ENCODE data around the gene DNAJC5. TPM values are rescaled to one million over a fixed set of nuclear protein-coding genes. Genes with fewer than 3 reads are reported as not detected.
A peak's percentile ranks its signal among the peaks of the same experiment; 100 is the strongest.
"Not testable (repeated sequence)": the region's sequence is repeated elsewhere in the genome, so short reads cannot be mapped to it uniquely, and the experiment has no call there.

The DNAJC5 gene
- total RNA-seq, 2 donors from 2014 or later, result 67.6 to 89.1 TPM

DNA sequence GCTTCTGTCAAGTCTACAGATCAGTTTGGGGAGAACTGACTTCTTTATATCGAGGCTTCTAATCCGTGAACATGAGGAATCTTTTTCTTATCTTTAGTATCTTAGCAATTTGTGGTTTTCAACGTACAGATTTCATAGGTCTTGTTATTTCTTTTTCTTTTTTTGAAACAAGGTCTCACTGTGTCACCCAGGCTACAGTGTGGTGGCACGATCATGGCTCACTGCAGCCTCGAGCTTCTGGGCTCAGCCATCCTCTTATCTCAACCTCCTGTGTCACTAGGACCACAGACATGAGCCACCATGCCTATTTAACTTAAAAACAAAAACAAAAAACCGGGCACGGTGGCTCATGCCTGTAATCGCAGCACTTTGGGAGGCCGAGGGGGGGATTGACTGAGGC lies 29.3 kb downstream of the DNAJC5 start:
- DNase-seq (ENCODE audit: low spot score) (no peak), ATAC-seq (no peak)
- no peaks in the 10 kb centered on the region for H3K9me3 Mint-ChIP-seq
- H3K27ac Mint-ChIP-seq, result peak overlapping the region; percentile 19 to 23
- no peak overlapping the region for H3K4me3 Mint-ChIP-seq
- H3K4me1 Mint-ChIP-seq (ENCODE audit: low read depth in 2 of 2), result peaks cover 6 to 11% of the 10 kb centered on the region in 2 donors
- peaks cover 10% of the 10 kb centered on the region for H3K36me3 Mint-ChIP-seq
- no peaks in the 10 kb centered on the region for H3K27me3 Mint-ChIP-seq

DNA sequence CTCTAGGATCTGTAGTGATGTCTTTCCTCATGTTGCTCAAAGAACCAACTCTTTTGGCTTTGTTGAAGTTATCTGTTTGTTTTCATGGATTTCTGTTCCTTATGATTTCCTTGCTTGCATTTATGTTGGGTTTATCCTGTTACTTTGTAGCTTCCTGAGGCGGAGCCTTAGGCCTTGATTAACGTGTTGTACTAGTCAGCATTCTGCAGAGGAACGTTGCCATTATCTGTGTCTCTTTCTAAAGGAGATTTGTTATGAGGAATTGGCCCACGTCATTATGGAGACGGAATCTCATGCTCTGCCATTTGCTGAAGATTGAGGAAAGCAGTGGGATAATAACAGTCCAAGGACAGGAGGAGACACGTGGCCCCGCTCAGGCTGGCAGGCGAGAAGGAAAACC lies 31.4 kb downstream of the DNAJC5 start:
- Mint-ChIP-seq H3K36me3 (peaks cover 10% of the 10 kb centered on the region), H3K9me3 (no peaks in the 10 kb centered on the region), H3K27me3 (no peaks in the 10 kb centered on the region), H3K4me3 (no peak overlapping the region), H3K4me1 (ENCODE audit: low read depth in 2 of 2) (peaks cover 6 to 11% of the 10 kb centered on the region in 2 donors), H3K27ac (no peak overlapping the region)
- no peak for ATAC-seq
- DNase-seq (ENCODE audit: low spot score), result no peak

DNA sequence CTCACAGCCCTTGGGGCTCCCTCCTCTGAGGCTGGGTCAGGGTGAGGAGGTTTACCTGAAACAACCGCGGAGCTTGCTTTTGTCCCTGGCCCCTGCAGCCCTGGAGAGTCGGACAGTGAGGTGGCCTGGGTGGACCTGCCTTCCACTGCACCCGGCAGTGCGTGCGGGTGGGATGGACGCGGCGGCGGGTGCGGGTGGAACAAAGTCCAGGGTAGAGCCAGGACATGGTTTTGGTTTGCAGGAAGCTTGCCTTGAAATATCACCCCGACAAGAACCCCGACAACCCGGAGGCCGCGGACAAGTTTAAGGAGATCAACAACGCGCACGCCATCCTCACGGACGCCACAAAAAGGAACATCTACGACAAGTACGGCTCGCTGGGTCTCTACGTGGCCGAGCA lies 34.1 kb downstream of the DNAJC5 start:
- no peak overlapping the region for H3K4me3 Mint-ChIP-seq
- ATAC-seq (no peak), DNase-seq (ENCODE audit: low spot score) (no peak)
- no peak overlapping the region for H3K27ac Mint-ChIP-seq
- H3K4me1 Mint-ChIP-seq (ENCODE audit: low read depth in 2 of 2), result peaks cover under 1 to 8% of the 10 kb centered on the region in 2 donors
- no peaks in the 10 kb centered on the region for H3K9me3 Mint-ChIP-seq
- H3K36me3 Mint-ChIP-seq, result peaks cover 10% of the 10 kb centered on the region
- H3K27me3 Mint-ChIP-seq, result no peaks in the 10 kb centered on the region

DNA sequence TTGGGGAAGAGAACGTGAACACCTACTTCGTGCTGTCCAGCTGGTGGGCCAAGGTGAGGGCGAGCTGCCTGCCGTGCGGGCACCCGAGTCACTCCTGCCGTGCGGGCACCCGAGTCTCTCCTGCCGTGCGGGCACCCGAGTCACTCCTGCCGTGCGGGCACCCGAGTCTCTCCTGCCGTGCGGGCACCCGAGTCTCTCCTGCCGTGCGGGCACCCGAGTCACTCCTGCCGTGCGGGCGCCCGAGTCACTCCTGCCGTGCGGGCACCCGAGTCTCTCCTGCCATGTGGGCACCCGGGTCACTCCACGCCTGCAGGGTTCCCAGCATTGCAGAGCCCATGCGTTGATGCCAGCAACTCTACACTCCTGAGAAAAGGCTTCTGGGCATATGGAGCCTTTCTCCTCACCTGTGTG lies 34.6 kb downstream of the DNAJC5 start:
- ATAC-seq; H3K27me3 Mint-ChIP-seq; H3K9me3 Mint-ChIP-seq; H3K4me1 Mint-ChIP-seq (ENCODE audit: low read depth in 2 of 2); H3K27ac Mint-ChIP-seq; H3K36me3 Mint-ChIP-seq; DNase-seq (ENCODE audit: low spot score); H3K4me3 Mint-ChIP-seq: not testable (repeated sequence)

DNA sequence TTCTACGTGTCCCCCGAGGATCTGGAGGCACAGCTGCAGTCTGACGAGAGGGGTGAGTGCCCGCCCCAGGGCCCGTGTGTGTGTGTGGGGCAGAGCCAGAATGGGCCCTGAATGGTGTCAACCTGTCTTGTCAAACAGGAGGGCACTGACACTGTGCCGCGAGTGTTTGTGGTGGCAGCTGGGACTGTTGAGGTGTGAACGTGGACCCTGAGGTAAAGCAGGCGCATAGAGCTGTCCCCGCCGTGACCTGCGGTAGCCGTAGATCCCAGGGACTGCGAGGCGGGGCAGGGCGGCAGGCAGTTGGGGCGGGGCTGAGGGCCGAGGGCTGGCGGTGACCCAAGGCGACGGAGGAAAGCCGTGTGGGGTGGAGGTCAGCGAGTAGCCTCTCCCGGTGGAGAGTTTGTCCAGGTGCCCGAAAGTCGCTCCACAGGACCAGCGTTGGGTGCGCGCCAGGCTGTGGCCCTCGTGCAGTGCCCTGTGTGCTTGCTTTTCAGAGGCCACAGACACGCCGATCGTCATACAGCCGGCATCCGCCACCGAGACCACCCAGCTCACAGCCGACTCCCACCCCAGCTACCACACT lies 36.1 kb downstream of the DNAJC5 start:
- H3K27me3 Mint-ChIP-seq, result no peaks in the 10 kb centered on the region
- H3K36me3 Mint-ChIP-seq, result peaks cover 10% of the 10 kb centered on the region

DNA sequence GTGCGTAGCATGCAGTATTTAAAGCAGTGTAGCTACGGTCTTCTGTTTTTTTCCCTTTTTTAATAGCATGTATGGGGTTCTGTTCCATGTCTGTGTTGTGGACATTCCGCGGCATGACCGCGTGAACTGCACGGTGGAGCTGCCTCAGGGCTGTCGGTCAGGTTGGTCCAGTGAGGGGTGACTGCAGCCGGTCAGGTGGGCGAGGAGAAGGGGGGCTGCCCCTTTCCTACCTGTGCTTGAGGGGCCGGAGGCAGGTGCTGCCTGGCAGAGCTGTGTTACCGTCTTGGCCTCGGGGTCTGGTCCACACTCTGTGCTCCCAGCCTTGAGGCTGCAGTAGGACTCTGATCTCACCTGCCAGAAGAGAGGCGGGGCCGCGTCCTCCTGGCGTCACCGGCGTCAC lies 36.8 kb downstream of the DNAJC5 start:
- no peak overlapping the region for H3K4me3 Mint-ChIP-seq
- DNase-seq (ENCODE audit: low spot score), result no peak
- H3K9me3 Mint-ChIP-seq, result no peaks in the 10 kb centered on the region
- ATAC-seq, result no peak
- H3K4me1 Mint-ChIP-seq (ENCODE audit: low read depth in 2 of 2), result peaks cover 0 to 13% of the 10 kb centered on the region in 2 donors
- H3K36me3 Mint-ChIP-seq, result peaks cover 10% of the 10 kb centered on the region
- H3K27me3 Mint-ChIP-seq, result no peaks in the 10 kb centered on the region
- no peak overlapping the region for H3K27ac Mint-ChIP-seq

More for the DNA sequence above, 36.1 kb downstream of the DNAJC5 start:
- Mint-ChIP-seq H3K27ac (no peak overlapping the region), H3K4me1 (ENCODE audit: low read depth in 2 of 2) (peaks cover 0 to 14% of the 10 kb centered on the region in 2 donors), H3K4me3 (no peak overlapping the region), H3K9me3 (no peaks in the 10 kb centered on the region)
- DNase-seq (ENCODE audit: low spot score), result no peak
- ATAC-seq, result no peak

DNA sequence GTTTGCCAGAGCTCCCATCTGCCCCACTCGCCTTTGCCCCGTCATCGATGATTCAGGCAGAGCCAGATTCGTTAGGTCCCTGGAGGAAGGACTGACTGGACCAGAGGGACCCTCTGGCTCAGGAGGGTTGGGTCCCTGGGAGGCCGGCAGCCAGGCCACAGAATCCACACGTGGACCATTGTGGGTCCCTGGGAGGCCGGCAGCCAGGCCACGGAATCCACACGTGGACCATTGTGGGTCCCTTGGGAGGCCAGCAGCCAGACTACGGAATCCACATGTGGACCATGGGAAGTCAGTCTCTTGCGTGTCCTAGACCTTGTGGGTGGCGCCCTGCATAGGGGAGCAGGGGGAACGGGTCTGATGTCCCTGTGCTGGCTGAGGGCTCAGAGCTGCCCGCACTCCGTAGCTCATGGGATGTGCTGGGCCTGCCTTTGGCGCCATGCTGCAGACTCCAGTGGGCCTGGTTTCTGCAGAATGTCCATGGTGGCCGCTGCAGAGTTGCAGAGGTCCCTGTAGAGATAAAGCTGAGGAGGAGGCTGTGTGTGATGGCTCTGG lies 37.8 kb downstream of the DNAJC5 start:
- H3K4me3 Mint-ChIP-seq, result no peak overlapping the region
- DNase-seq (ENCODE audit: low spot score), result no peak
- H3K27ac Mint-ChIP-seq, result no peak overlapping the region
- peaks cover 0 to 9% of the 10 kb centered on the region in 2 donors for H3K4me1 Mint-ChIP-seq (ENCODE audit: low read depth in 2 of 2)
- H3K36me3 Mint-ChIP-seq, result peaks cover 10% of the 10 kb centered on the region
- H3K9me3 Mint-ChIP-seq, result no peaks in the 10 kb centered on the region
- no peak for ATAC-seq
- no peaks in the 10 kb centered on the region for H3K27me3 Mint-ChIP-seq

DNA sequence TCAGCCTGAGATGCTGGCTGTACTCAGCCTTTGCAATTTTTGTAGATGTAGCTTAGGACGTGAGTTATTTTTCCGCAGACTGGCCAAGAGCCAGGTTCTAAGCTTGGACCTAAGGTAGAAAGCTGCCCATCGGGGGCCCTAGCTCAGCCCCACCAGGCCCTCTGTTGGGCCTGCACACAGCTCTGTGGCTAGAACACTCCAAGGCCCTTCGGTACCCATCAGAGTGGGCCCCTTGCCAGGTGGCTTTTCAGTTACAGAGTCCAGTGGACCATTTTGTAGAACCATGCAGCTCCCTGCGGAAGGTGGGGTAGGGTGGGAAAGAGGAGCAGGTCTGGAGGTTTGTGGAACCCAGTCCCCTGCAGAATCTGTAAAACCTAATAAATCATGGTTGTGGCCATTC lies 38.7 kb downstream of the DNAJC5 start:
- Mint-ChIP-seq H3K27ac (no peak overlapping the region), H3K27me3 (no peaks in the 10 kb centered on the region), H3K36me3 (peaks cover 4% of the 10 kb centered on the region), H3K4me3 (no peak overlapping the region), H3K9me3 (no peaks in the 10 kb centered on the region), H3K4me1 (ENCODE audit: low read depth in 2 of 2) (peaks cover 0 to 9% of the 10 kb centered on the region in 2 donors)
- ATAC-seq (no peak), DNase-seq (ENCODE audit: low spot score) (no peak)

DNA sequence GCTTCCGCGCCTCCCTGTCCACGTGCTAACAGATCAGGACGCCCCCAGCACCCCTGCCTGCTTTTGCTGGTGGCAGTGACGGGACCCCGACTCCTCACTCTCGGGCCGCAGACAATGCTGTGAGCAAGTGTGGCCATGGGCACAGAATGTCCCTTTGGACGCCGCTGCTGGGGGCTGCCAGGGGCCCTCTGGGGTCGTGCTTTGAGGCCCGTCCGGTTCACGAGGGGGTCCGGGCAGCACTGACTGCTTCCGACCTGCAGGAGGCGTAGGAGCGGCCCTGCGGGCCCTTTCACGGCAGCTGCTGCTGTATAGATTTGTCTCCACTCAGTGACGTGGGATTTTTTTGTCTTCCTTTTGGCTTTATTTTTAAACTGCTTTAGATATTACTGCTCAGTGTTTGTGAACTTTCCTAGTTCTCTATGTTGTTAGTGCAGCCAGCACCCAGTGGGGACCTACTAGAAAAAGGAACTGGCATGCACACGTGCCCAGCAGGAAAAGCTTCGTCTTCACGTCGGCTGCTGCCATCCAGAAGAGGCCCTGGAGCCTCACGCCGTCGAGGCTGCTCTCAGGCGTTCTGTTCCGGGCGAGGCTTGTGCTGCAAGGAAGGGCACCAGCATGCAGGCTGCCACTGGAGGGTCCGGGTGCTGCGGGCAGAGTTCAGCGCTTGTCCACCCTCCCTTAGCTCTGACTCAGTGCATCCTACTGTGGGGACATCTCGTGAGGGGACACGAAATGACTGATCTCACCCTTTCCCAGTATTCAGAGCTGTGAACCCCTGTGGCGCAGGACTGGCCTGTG lies 39.5 kb downstream of the DNAJC5 start:
- Mint-ChIP-seq H3K27ac (no peak overlapping the region), H3K4me1 (ENCODE audit: low read depth in 2 of 2) (peaks cover 0 to 9% of the 10 kb centered on the region in 2 donors), H3K9me3 (no peaks in the 10 kb centered on the region), H3K27me3 (no peaks in the 10 kb centered on the region), H3K4me3 (no peak overlapping the region), H3K36me3 (no peaks in the 10 kb centered on the region)
- DNase-seq (ENCODE audit: low spot score) (no peak), ATAC-seq (no peak)

DNA sequence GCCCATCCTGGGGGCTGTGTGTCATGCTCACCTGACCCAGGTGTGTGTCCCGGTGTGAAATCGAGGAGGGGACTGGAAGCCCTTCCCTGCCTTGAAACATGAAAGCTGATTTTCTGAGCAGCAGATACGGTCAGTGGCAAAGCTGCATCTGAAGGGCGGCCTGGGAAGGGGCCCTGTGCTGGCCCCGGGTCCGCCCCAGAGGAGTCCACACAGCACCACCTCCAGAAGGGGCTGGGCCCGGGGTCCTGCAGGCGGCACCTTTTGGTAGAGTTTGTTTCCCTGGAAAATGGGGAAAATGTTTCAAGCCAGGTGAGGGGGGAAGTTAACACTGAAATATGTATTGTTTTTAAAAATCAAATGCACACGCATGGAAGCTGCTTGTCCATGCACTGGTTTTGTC lies 40.5 kb downstream of the DNAJC5 start:
- no peak for ATAC-seq
- no peak for DNase-seq (ENCODE audit: low spot score)
- no peaks in the 10 kb centered on the region for H3K27me3 Mint-ChIP-seq
- H3K36me3 Mint-ChIP-seq, result no peaks in the 10 kb centered on the region
- H3K4me1 Mint-ChIP-seq (ENCODE audit: low read depth in 2 of 2), result peaks cover 0 to 9% of the 10 kb centered on the region in 2 donors
- H3K4me3 Mint-ChIP-seq, result no peak overlapping the region
- no peaks in the 10 kb centered on the region for H3K9me3 Mint-ChIP-seq
- H3K27ac Mint-ChIP-seq, result no peak overlapping the region

DNA sequence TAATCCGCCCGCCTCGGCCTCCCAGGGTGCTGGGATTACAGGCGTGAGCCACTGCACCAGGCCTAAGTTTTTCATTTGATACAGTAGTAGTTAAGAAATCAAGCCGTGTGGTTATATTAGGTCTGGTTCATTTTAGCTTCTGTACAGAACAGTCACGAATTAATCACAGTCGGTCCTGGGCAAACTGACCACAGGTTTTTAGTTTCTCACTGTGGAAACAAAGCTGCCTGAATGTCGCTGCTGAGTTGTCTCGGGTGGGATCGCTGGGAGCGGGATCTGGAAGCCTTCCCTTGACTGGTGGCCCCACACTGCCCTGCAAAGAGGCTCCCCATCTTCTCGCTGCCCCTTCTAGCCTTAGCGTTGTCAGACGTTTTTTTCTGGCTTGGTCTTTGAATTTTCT lies 42.7 kb downstream of the DNAJC5 start:
- H3K9me3 Mint-ChIP-seq, result no peaks in the 10 kb centered on the region
- ATAC-seq (no peak), DNase-seq (ENCODE audit: low spot score) (no peak)
- no peaks in the 10 kb centered on the region for H3K27me3 Mint-ChIP-seq
- no peaks in the 10 kb centered on the region for H3K36me3 Mint-ChIP-seq
- peaks cover 14 to 19% of the 10 kb centered on the region in 2 donors for H3K4me1 Mint-ChIP-seq (ENCODE audit: low read depth in 2 of 2)
- H3K27ac Mint-ChIP-seq, result no peak overlapping the region
- no peak overlapping the region for H3K4me3 Mint-ChIP-seq

DNA sequence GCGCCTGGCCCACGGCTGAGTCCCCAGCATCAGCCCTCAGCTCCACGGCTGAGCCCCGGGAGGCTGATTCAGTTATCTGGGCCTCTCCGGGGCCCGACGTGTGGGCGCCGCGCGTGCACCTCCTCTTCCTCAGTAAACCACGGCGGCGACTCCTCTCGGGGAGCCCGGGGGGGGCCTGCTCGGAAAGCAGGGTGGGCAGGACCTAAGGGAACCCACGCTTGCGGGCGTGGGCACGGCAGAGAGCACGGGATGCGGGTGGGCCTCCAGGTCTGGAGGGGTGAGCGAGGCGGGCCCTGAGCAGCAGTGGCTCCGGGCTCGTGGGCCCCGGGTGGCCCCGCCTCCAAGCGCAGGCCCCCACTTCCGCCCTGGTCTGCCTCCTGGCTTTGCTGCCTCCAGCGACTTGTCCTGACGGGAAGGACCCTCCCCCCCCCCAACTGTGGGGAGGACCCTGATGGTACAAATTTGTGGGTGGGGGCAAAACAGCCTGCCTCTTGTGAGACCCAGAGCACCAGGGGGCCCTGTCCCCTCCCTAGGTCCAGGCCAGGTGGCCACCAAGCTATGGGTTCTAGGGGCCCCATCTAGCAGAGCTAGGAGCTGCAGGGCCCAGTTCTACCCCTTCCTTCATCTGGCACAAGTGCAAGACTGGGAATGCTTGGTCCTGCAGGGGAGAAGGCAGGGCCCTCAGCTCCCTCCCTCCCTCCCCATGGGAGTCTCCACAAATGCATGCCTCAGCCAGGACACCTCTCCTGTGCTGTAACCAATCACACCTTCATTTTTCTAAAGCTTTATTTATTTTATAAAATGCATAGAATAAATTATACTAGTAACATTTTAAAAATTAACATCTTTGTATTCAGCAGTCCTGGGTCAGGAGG lies 44.4 kb downstream of the DNAJC5 start:
- Mint-ChIP-seq H3K9me3 (no peaks in the 10 kb centered on the region), H3K36me3 (no peaks in the 10 kb centered on the region), H3K27me3 (no peaks in the 10 kb centered on the region), H3K4me3 (no peak overlapping the region), H3K27ac (no peak overlapping the region), H3K4me1 (ENCODE audit: low read depth in 2 of 2) (peaks cover 14 to 19% of the 10 kb centered on the region in 2 donors)
- DNase-seq (ENCODE audit: low spot score) (no peak), ATAC-seq (no peak)

DNA sequence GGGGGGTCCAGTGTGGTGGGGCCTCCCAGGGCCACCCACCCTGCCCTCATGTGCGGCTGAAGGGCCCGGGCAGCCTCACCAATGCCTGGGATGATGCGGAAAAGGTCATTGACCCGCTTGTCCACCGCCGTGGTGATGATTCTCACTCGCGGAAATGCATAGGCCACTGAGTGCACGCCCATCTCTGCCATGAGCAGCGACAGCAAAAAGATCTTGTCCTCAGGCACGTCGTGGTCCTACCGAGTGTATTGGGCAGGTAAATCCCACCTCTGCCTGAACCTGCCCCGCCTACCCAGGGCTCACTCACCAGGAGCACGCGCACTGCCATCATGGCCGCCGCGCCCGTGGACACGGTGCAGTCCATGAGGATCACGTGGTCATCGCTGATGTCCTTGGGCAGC lies 45.1 kb downstream of the DNAJC5 start:
- H3K9me3 Mint-ChIP-seq, result no peaks in the 10 kb centered on the region
- no peak for ATAC-seq
- peaks cover 14 to 17% of the 10 kb centered on the region in 2 donors for H3K4me1 Mint-ChIP-seq (ENCODE audit: low read depth in 2 of 2)
- H3K36me3 Mint-ChIP-seq, result no peaks in the 10 kb centered on the region
- no peak overlapping the region for H3K27ac Mint-ChIP-seq
- DNase-seq (ENCODE audit: low spot score), result no peak
- H3K4me3 Mint-ChIP-seq, result no peak overlapping the region
- H3K27me3 Mint-ChIP-seq, result no peaks in the 10 kb centered on the region

All from natural killer cell treated with Interleukin-12 subunit alpha and Interleukin-12 subunit beta and Interleukin-15 and Interleukin-18, amount 100 ng/mL, for 72 hours (primary cell).